Hematopoietic multipotent progenitor cell treated with erythropoietin and hydrocortisone succinate and interleukin-3 and kit ligand, for 6 days (in vitro differentiated cells): ENCODE data around the gene KRTAP12-4.
"Not testable (repeated sequence)": the region's sequence is repeated elsewhere in the genome, so short reads cannot be mapped to it uniquely, and the experiment has no call there.

Experiments used
- DNase-seq: peaks from one replicate; pipeline ENCODE4 v3.0.0-alpha.2; 2015

Gene KRTAP12-4, protein sequence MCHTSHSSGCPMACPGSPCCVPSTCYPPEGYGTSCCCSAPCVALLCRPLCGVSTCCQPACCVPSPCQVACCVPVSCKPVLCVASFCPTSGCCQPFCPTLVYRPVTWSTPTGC

DNA sequence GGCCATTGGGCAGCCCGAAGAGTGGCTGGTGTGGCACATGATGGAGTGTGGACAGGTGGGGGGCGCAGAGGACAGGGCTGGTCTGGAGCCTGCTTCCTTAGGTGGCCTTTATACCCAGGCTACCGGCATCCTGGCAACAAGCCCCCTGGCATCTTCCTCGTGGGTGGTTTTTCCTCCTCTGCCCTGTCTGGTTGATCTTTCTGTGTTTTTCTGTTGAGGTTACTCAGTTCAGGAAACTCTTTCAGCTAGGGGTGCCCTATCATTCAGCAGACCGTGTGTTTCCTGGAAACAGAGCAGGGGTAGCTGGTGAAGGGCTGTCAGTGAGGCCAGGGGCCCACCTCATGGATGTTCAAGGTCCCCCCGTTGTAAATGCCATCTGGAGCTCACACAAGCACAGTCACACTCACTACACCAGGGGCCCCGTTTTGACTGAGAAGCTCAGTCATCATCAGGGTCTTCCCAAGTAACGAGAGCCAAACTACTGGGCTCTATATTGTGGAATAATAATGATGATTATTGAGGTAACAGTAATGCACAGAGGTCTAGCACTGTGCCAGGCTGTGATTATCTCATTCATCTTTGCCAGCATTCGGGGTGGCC, at the start of gene KRTAP12-4:
Gene KRTAP12-4 (minus strand): TSS at position 84 of the 600 bp plus-strand sequence. CDS start 45 bp downstream, at position 39.
- DNase-seq = no peak

DNA sequence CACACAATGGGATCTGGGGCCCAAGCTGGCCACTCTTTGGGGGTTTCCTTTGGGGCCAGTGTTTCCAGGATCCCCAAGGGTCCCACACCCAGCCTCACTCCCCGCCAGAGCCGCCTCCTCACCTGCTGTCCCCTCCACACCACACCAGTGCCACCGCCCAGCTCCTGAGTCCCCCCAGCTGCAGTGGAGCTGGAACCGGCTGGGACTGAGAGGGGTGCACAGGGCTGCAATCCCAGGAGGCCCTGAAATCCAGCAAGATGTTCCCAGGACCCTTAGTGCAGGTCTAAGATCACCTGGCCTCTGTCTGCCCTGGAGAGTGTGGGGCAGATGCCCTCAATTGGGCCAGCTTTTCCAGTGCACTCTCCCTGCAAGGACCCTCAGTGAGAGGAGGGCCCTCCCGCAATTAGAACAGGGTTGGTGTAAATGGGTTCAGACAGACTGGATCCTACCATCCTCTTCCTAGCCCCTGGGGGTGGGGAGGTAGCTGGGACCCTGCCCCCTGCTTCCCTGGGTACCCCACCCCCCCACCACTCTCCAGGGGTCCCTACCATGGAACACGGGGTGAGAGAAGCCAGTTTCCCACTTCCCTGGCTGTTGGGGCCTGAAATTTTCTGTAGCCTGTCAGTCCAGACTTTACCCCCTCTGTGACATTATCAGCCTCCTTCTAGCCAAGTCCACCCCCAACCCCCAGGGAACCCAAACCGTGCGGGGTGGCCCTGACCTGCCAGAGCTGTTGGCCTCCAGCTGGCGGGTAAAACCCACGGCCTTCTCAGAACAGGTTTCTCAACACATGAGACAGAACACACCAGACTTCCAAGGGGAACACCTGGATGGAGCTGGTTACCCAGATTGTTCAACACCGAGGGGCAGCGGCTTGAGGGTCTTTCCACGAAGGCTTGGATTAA, 49.5 kb upstream of the KRTAP12-4 start:
- no peak for DNase-seq

DNA sequence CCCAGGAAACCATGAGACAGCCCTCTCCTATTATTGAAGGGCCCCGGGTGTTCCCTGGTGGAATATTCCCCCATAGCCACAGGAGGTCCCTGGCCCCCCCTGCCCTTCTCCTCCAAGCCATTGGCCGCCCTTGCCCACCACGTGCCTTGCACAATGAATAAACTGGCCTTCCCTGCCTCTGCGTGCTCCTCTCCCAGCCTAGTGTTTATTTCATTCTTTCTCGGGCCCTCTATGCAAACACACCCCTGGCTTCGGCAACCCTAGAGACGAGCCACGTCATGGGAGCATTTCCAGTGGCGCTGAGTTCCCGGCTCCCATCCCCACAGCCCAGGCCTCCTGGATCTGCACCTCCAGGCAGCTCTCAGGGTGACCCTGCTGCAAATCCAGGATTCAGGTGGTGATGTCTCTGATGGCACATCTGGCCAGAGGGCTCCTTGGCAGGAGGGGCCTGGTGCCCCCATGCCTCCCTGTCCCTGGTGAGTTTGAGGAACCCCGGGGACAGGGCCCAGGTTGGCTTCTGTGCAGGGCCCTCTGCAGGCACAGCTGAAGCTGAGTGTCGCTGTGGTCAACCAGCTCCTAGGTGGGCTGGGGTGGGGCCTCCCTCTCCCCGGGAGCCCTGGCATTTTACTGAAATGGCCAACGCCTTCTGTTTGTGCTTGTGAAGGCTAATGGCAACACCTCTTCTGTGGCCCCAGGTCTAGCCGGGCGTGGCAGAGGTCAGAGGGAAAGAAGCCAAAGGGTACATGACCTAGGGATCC, 48.7 kb upstream of the KRTAP12-4 start:
- DNase-seq = no peak

DNA sequence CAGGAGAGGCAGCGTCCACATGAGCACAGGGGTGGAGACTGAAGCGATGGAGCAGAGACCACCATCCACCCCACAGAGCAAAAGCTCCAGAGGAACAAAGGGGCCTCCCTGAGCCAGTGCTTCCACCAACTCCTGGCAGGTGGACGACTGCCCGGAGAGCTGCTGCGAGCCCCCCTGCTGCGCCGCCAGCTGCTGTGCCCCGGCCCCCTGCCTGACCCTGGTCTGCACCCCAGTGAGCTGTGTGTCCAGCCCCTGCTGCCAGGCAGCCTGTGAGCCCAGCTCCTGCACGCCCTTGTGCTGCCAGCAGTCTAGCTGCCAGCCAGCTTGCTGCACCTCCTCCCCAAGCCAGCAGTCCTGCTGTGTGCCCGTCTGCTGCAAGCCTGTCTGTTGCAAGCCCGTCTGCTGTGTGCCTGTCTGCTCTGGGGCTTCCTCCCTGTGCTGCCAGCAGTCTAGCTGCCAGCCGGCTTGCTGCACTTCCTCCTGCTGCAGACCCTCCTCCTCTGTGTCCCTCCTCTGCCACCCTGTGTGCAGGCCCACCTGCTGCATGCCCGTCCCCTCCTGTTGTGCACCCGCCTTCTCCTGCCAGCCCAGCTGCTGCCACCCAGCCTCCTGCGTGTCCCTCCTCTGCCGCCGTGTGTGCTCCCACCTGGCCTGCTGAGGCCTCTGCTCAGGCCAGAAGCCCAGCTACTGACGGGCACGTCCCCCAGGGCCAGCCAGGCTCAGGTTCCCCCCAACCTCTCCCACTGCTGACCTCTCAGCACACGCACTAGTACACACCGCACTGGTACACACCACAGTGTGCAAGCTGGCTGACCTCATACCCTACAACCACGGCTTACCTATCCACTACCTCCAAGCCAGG, 47.9 kb upstream of the KRTAP12-4 start:
- no peak for DNase-seq

DNA sequence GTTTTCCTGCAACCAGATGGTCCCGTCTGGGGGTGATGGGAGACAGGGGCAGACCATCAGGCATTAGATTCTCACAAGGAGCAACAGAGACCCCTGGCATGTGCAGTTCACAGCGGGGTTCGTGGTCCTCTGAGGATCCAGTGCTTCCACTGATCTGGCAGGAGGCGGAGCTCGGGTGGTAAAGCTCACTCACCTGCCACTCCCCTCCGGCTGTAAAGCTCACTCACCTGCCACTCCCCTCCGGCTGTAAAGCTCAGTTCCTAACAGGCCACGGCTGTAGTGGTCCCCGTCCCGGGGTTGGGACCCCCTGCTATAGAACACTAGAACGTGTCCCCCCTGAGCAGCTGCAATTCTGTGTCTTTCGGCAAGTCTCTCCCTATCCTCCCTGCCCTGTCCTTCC, 47.1 kb upstream of the KRTAP12-4 start:
- no peak for DNase-seq

DNA sequence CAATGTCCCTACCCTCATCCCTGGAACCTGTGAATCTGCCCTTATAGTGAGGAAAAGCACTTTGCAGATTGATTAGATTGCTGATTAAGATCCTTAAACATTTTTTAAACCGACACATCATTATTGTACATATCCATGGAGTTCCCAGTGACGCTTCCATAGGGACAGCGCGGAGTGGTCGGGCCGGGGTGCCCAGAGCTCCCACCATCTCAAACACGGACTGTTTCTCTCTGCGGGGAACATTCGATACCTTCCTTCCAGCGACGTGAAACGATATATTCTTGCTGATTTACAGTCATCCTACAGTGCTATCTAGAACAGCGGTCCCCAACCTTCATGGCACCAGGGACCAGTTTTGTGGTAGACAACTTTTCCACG, 46.6 kb upstream of the KRTAP12-4 start:
- DNase-seq = no peak

DNA sequence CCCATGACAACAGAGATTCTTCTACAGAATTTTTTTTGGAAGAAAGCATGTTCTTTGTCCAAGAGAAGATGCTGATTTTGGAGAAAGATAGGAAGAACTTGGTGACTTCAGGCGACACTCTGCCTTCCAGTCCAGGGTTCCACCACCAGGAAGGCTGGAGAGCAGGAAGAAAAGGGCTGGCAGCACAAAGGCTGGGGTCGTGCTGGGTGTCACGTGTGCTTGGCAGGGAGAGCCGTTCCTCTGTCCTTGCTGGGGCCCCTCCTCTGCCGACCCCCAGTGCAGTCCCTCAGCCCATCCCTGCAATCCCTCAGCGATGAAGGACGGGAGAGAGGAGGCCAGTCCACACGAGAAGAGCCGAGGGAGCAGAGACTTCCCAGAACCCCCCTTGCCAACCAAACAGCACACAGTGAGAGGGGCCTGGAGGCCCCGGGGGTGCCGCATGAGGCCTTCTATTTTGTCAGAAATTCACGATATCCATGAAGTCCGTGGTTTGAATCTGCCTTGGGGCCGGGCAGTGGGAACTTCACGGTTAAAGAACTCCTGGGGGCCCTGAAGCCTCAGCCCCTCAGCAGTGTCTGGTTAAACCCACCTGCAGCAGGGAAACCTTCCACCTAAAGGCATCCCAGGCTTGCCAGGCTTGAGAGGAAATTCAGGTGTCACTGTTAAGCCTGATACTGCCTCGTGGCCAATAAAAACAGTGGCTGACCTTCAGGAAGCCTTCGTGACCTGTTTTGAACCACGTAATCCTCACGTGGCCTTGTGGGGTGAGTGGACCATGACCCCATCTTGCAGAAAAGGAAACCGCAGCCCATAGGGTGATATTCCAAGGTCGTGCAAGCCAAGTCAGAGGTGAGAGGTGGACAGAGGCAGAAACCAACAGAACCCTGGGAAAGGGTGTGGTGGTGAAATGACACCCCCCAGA, 45.9 kb upstream of the KRTAP12-4 start:
- no peak for DNase-seq

DNA sequence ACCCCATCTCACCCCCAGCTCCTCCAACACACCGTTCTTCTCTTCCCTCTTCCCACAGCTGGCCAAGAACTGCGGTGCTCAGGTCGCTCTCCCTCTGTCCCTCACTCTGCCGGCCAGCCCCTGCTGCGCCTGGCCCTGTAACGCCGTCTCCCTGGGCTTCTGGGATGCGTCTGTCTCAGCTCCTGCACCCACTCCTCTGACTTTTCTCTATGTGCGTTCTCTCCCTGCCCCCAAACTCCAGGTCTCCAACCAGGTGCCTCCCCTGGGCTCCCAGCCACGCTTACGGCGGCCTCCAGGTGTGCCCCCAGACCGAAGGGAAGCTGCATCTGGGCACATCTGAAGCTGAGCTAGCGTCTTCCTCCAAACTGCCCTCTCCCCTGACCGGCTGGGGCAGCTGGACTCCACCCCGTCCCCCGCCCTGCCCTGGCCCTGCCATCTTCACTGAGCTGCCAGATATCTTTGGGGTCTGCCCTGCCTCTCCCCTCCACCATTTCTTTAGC, 45.1 kb upstream of the KRTAP12-4 start:
- no peak for DNase-seq

DNA sequence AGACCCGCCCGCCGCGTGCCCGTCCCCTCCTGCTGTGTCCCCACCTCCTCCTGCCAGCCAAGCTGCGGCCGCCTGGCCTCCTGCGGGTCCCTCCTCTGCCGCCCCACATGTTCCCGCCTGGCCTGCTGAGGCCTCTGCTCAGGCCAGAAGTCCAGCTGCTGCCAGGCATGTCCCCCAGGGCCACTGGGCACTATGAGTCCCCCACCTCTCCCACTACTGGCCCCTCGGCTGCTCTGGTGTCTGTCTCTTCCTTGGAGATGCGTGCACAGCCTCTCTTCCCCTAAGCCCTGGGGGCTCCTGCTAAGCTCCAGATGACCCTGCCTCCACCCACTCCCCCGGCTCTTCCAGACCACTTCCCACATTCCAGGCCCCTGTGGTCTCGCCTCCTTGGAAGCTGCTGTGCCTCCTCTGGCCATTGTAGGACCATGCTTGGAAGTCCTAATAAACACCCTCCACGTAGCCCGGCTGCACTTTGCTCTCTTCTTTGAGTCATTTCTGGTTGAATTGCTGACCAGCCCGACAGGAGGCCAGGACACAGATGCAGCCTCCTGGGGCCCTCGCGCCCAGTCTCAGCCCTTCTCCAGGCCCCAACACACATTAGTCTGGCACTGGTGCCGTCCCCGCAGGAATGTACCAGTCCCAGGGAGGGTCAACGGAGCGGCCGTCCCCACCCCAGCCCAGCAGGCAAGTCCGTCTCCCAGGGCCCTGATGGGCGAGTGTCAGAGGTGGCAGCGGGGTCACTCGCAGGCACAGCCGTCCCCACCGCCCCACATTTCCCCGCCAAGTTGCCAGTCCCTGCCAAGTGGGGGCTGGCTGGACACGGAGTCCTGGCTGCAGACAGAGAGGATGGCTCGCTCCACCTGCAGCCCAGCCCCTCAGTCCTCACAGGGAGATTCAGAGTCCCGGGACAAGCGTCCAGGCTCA, 43.6 kb upstream of the KRTAP12-4 start:
- DNase-seq = no peak

DNA sequence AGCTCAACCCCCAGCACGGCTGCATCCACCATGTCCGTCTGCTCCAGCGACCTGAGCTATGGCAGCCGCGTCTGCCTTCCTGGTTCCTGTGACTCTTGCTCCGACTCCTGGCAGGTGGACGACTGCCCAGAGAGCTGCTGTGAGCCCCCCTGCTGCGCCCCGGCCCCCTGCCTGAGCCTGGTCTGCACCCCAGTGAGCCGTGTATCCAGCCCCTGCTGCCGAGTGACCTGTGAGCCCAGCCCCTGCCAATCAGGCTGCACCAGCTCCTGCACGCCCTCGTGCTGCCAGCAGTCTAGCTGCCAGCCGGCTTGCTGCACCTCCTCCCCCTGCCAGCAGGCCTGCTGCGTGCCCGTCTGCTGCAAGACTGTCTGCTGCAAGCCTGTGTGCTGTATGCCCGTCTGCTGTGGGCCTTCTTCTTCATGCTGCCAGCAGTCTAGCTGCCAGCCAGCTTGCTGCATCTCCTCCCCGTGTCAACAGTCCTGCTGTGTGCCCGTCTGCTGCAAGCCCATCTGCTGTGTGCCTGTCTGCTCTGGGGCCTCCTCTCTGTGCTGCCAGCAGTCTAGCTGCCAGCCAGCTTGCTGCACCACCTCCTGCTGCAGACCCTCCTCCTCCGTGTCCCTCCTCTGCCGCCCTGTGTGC, 42.8 kb upstream of the KRTAP12-4 start, which contains the start of gene KRTAP10-12:
Gene KRTAP10-12 (plus strand): TSS at position 1 of the 639 bp plus-strand sequence. CDS start 30 bp downstream, at position 31.
- not testable (repeated sequence) for DNase-seq

DNA sequence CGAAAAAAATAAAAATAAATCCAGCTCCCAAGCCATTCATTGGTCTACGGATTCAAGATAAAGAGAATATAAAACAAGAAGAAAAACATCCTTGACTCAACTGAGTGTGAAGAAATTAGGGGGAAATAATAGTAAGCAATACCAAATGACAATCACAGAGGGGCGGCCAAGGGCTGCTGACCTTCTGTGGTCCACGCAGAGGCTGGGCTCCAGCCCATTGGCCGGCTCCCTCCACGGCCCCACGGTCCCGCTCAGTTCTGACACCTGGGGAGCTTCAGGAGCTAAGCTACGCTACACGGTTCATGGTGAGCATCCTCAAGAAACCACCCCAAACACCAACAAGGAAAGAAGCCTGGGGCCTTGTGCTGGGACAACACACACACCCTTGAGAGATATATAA, 42.1 kb upstream of the KRTAP12-4 start:
- no peak for DNase-seq

DNA sequence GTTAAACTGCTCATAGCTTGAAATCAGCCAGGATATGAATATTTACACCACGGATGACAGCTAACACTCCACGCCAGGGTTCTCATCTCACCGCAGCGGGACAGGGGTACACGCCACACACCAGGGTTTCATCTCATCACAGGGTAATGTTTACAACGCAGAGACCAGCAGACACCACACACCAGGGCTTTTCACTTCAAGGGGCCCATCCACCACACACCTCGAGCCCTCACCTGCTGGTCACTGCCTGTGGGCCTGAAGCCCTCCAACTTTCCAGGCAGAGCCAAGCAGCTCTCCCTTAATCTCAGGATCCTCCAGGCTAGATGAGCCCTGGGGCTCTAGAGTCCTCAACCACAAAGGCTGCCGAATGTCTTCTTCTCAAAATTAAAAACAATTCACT, 41.2 kb upstream of the KRTAP12-4 start:
- no peak for DNase-seq

DNA sequence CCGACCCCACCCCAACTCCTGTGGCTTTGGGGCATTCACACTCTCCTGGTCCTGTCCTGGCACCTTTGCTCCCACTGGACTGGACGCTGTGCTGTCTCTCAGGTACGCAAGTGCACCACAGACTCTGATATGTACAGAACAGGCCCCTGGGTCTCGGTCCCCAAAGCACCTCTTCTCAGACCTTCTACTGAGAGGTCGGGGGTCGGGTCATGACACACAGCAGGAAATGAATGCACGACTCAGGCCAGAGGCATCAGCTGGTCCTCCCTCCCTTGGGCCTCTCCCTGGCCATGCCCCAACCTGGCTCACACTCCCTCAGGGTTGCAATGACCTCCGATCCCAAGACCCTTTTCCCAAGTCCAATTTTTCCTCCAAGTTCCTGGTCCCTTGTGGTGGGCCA, 40.7 kb upstream of the KRTAP12-4 start:
- no peak for DNase-seq

DNA sequence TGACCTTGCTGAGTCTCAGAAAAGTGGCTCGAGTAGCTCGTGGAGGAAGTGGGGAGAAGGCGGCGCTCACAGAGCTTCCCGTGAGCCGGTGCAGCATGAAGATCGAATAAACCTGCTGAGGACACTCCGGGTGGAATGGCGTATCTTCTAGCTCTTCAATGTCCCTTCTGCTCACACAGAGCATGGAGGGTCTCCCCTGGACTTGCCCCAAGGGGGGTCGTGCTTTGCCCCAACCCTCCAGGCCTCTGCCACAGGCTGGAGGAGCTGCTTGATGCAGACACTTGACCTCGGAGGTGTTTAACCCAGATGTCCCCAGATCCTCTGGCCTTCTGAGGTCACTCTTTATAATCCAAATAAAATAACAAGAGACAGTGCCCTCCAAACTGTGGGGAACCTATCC, 40.3 kb upstream of the KRTAP12-4 start:
- no peak for DNase-seq

DNA sequence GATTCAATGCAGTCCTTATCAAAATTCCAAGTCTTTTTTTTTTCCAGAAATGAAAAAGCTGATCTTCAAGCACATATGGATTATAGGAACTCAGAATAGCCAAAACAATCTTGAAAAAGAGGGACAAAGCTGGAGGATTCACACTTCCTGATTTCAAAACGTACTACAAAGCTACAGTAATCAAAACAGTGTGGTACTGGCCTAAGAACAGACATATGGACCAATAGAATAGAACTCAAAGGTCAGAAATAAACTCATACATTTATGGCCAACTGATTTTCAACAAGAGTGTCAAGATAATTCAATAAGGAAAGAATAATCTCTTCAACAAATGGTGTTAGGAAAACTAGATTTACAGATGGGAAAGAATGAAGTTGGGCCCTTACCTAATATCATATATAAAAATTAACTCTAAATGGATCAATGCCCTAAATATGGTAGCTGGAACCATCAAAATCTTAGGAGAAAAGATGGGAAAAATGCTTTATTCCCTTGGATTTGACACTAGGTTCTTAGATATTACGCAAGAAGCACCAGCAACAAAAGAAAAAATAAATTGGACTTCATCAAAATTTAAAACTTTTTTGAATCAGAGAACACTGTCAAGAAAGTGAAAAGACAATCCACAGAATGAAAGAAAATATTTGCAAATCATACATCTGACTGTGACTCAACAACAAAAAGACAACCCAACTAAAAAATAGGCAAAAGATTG, 38.5 kb upstream of the KRTAP12-4 start:
- no peak for DNase-seq

DNA sequence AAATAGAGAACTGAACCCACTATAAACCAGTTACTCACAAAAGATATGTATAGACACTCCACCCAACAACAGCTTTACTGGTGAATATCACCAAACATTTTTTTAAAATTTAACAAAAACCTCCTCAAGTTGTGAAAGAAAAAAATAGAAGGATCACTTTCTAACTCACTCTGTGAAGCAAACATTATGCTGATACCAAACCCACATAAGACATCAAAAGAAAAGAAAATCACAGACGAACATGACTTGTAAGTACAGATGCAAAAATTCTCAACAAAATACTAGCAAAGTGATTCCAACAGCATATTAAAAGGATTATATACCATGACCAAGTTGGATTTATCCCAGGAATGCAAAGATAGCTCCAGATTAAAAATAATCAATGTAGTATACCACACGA, 37.2 kb upstream of the KRTAP12-4 start:
- no peak for DNase-seq

DNA sequence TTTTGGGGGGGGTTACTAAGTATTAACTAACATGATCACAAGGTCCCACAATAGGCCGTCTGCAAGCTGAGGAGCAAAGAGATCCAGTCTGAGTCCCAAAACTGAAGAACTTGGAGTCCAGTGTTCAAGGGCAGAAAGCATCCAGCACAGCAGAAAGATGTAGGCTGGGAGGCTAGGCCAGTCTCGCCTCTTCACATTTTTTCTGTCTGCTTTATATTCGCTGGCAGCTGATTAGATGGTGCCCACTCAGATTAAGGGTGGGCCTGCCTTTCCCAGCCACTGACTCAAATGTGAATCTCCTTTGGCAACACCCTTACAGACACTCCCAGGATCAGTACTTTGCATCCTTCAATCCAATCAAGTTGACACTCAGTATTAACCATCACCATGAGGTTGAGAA, 35.3 kb upstream of the KRTAP12-4 start:
- DNase-seq = not testable (repeated sequence)

DNA sequence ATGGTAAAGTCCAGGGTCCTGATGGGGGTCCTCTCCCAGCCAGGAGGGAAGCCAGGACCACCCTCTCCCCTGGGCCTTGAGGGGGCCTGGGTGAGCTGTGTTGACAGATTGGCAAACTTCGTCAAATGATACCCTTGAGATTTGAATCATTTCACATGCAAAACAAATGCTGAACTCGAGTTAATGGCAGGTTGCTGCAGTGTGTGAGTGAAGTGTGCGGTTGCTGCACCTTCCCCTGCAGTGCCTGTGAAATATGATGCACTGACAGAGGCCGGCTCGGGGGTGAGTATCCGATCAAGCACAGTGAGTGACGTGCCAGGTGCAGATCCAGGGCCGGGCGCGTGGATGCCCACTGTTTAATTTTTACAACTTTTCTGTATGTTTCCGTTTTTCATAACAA, 33.2 kb upstream of the KRTAP12-4 start:
- DNase-seq = no peak
